HepG2 (cell line): ENCODE measurements around the gene CHP1. TPM values are rescaled to one million over a fixed set of nuclear protein-coding genes. Genes with fewer than 3 reads are reported as not detected.

Experiments
- ATAC-seq: fragments of 200-7000 bp; cut with Tn5 transposase; 3 replicates; pipeline ENCODE4 v1.9.1; 2020; ENCODE audit warnings: mild to moderate bottlenecking, moderate library complexity
- BruUV-seq: library from RNA; stranded (reverse); fragments of 400-500 nt; replicated peaks from 2 replicates; lab custom pipeline; 2021; lab: Mats Ljungman, UMichigan
- CTCF ChIA-PET: fragments of 300-600 bp; formaldehyde crosslinking; extraction: SDS; loops from one replicate; lab custom pipeline; 2021; ENCODE audit warnings: low total read pairs, inconsistent platforms, low intra/inter-chr PET ratio; lab: Yijun Ruan, JAX
- POLR2A ChIA-PET: fragments of 350-600 bp; sonication (Branson Sonifier 250); formaldehyde crosslinking; loops from one replicate; lab custom pipeline; 2020; ENCODE audit warnings: antibody characterized with exemption, inconsistent platforms; lab: Yijun Ruan, JAX
- DNase-seq: peaks from one replicate; pipeline ENCODE4 v3.0.0-alpha.2; 2015; ENCODE audit warnings: low spot score
- FAIRE-seq: peaks from 3 replicates; lab custom pipeline; 2011; peaks lifted over from hg19 to GRCh38; lab: Jason Lieb, UNC
- H2AFZ ChIP-seq: one replicate; pipeline ENCODE4 v1.6.1; 2011; ENCODE audit warnings: low read length, inconsistent platforms
- H3K27ac ChIP-seq: fragments of 300-600 bp; 3 replicates; pipeline ENCODE4 v1.8.0; 2011; ENCODE audit warnings: mixed run types, mild to moderate bottlenecking, mixed read lengths, low read length, inconsistent platforms; ENCODE audit not compliant: insufficient read depth; ENCODE audit errors: extremely low read length
- H3K27me3 ChIP-seq, 2 experiments: fragments of 200-600 bp in 1 of 2; 2 replicates in 1 of 2; 3 replicates in 1 of 2; pipeline versions ENCODE4 v1.6.0 to v1.8.0; 2011; ENCODE audit warnings: low read length in 2 of 2, mild to moderate bottlenecking in 2 of 2, moderate library complexity in 2 of 2, inconsistent platforms in 1 of 2; ENCODE audit not compliant: insufficient read depth in 2 of 2, control insufficient read depth in 1 of 2
- H3K36me3 ChIP-seq, 2 experiments: fragments of 200-600 bp in 1 of 2; replicated peaks in 1 of 2; 2 replicates in 1 of 2; 3 replicates in 1 of 2; pipeline versions ENCODE4 v1.5.1 to v1.8.0; 2011; ENCODE audit warnings: low read length in 2 of 2, inconsistent platforms in 1 of 2; ENCODE audit not compliant: insufficient read depth in 2 of 2, control insufficient read depth in 1 of 2
- H3K4me1 ChIP-seq: 2 replicates; pipeline ENCODE4 v1.5.1; 2012; ENCODE audit warnings: low read length, inconsistent platforms; ENCODE audit not compliant: insufficient read depth
- H3K4me2 ChIP-seq: 2 replicates; pipeline ENCODE4 v1.6.0; 2011; ENCODE audit warnings: low read depth, low read length, inconsistent platforms
- H3K4me3 ChIP-seq, 3 experiments: fragments of 200-600 bp in 1 of 3; sonication (generic), shearing (Covaris generic) in 1 of 3; replicated peaks in 1 of 3; 2 replicates each; pipeline ENCODE4 v1.5.1; 2011 to 2016; ENCODE audit warnings: low read length in 3 of 3, inconsistent platforms in 2 of 3, low read depth in 2 of 3, mild to moderate bottlenecking in 2 of 3, control low read depth in 1 of 3, mixed read lengths in 1 of 3; ENCODE audit not compliant: insufficient read depth in 1 of 3
- H3K79me2 ChIP-seq: one replicate; pipeline ENCODE4 v1.6.1; 2011; ENCODE audit warnings: low read length, inconsistent platforms; ENCODE audit not compliant: insufficient read depth
- H3K9ac ChIP-seq: 2 replicates; pipeline ENCODE4 v1.6.0; 2011; ENCODE audit warnings: mild to moderate bottlenecking, low read depth, low read length, inconsistent platforms; ENCODE audit not compliant: insufficient read depth
- H3K9me3 ChIP-seq: 2 replicates; pipeline ENCODE4 v1.5.1; 2012; ENCODE audit warnings: mild to moderate bottlenecking, low read length
- H4K20me1 ChIP-seq: 2 replicates; pipeline ENCODE4 v1.6.0; 2011; ENCODE audit warnings: inconsistent platforms, mild to moderate bottlenecking, low read length, moderate library complexity; ENCODE audit not compliant: insufficient read depth
- DR1 ChIP-seq: sonication (generic); formaldehyde crosslinking; IDR thresholded peaks from 2 replicates; pipeline ENCODE4 v1.8.0; 2021; ENCODE audit warnings: mild to moderate bottlenecking, missing genetic modification reagents, inconsistent platforms
- GZF1 ChIP-seq: sonication (generic); formaldehyde crosslinking; IDR thresholded peaks from 2 replicates; pipeline ENCODE4 v1.5.1; 2020; ENCODE audit warnings: mild to moderate bottlenecking, missing genetic modification reagents
- IKZF1 ChIP-seq: fragments of 450-650 bp; IDR thresholded peaks from 2 replicates; pipeline ENCODE4 v1.7.1; 2016
- KDM5A ChIP-seq: fragments of 200-600 bp; sonication (generic); IDR thresholded peaks from 2 replicates; pipeline ENCODE4 v1.7.0; 2018; ENCODE audit warnings: antibody characterized with exemption, mild to moderate bottlenecking, low read length, borderline replicate concordance
- PHB2 ChIP-seq: fragments of 450-650 bp; IDR thresholded peaks from 2 replicates; pipeline ENCODE4 v1.6.1; 2018; ENCODE audit not compliant: partially characterized antibody
- RELA ChIP-seq: sonication (generic); formaldehyde crosslinking; IDR thresholded peaks from 2 replicates; pipeline ENCODE4 v1.4.0; 2020; ENCODE audit warnings: missing genetic modification reagents
- SETDB1 ChIP-seq: sonication (generic); formaldehyde crosslinking; IDR thresholded peaks from 2 replicates; pipeline ENCODE4 v1.5.1; 2020; ENCODE audit warnings: missing genetic modification reagents, mild to moderate bottlenecking, borderline replicate concordance
- TEAD2 ChIP-seq: sonication (generic); formaldehyde crosslinking; IDR thresholded peaks from 2 replicates; pipeline ENCODE4 v1.9.0; 2021; ENCODE audit warnings: missing genetic modification reagents
- THYN1 ChIP-seq: sonication (generic); formaldehyde crosslinking; IDR thresholded peaks from 2 replicates; pipeline ENCODE4 v1.8.1; 2023; ENCODE audit warnings: low read depth, mild to moderate bottlenecking, moderate library complexity, missing genetic modification reagents, borderline replicate concordance
- TRIM22 ChIP-seq: fragments of 450-650 bp; IDR thresholded peaks from 2 replicates; pipeline ENCODE4 v1.6.1; 2017
- TRIM24 ChIP-seq: sonication (generic); formaldehyde crosslinking; IDR thresholded peaks from 2 replicates; pipeline ENCODE4 v1.8.0; 2022; ENCODE audit warnings: mild to moderate bottlenecking, missing genetic modification reagents
- YY1 ChIP-seq: IDR thresholded peaks from 2 replicates; pipeline ENCODE4 v1.6.1; 2011; ENCODE audit warnings: low read length, low read depth, moderate library complexity, mild to moderate bottlenecking; ENCODE audit not compliant: insufficient read depth, insufficient replicate concordance
- ZEB1 ChIP-seq: IDR thresholded peaks from 2 replicates; pipeline ENCODE4 v1.6.1; 2012; ENCODE audit warnings: mild to moderate bottlenecking, low read depth, inconsistent platforms; ENCODE audit not compliant: insufficient replicate concordance
- ZGPAT ChIP-seq: IDR thresholded peaks from 2 replicates; pipeline ENCODE4 v1.6.1; 2016; ENCODE audit warnings: mild to moderate bottlenecking
- ZNF17 ChIP-seq: sonication (generic); formaldehyde crosslinking; IDR thresholded peaks from 2 replicates; pipeline ENCODE4 v1.5.0; 2020; ENCODE audit warnings: mild to moderate bottlenecking, missing genetic modification reagents
- ZNF512 ChIP-seq: sonication (generic); formaldehyde crosslinking; IDR thresholded peaks from 2 replicates; pipeline ENCODE4 v1.4.0; 2020; ENCODE audit warnings: mild to moderate bottlenecking, missing genetic modification reagents
- ZNF563 ChIP-seq: sonication (generic); formaldehyde crosslinking; IDR thresholded peaks from 2 replicates; pipeline ENCODE4 v1.8.0; 2022; ENCODE audit warnings: mild to moderate bottlenecking, moderate library complexity, missing genetic modification reagents
- ZNF567 ChIP-seq: sonication (generic); formaldehyde crosslinking; IDR thresholded peaks from 2 replicates; pipeline ENCODE4 v1.8.1; 2023; ENCODE audit warnings: mild to moderate bottlenecking, missing genetic modification reagents, borderline replicate concordance
- ZNF644 ChIP-seq: IDR thresholded peaks from 2 replicates; pipeline ENCODE4 v1.6.1; 2016; ENCODE audit warnings: low read depth
- ZNF879 ChIP-seq: sonication (generic); formaldehyde crosslinking; IDR thresholded peaks from 2 replicates; pipeline ENCODE4 v1.8.1; 2023; ENCODE audit warnings: missing genetic modification reagents
- WGBS: methylation state at CpG from one replicate; pipeline ENCODE4 v1.1.6; 2017; ENCODE audit warnings: low lambda C conversion rate; 5-methylcytosine and 5-hydroxymethylcytosine counted together
- in situ Hi-C: cut with HindIII; loops from 2 replicates; pipeline ENCODE4 v1.10.0; 2017; ENCODE audit warnings: low pct_unique_long_range_greater_than_20kb; ENCODE audit not compliant: extremely low pct_ligation_motif_present
- intact Hi-C: fragments of 100-400 bp; cut with micrococcal nuclease; formaldehyde crosslinking; loops from one replicate; pipeline ENCODE4 v1.10.0; 2022; ENCODE audit not compliant: unreplicated experiment
- polyA plus RNA-seq, 8 experiments: library from polyadenylated mRNA; depleted of rRNA in 3 of 8; stranded (reverse) in 7 of 8; unstranded in 1 of 8; fragments of >200 nt; fragmentation: Illumina TruSeq in 4 of 8; extraction: Trizol in 4 of 8; gene quantifications; 2 replicates each; pipeline versions ENCODE4 v1.2.1 to v1.2.3, GENCODE V29; 2011 to 2016; ENCODE audit warnings: low read depth in 4 of 8, missing spikeins in 1 of 8, mixed read lengths in 1 of 8; ENCODE audit not compliant: insufficient read depth in 1 of 8
- total RNA-seq, 5 experiments: library from RNA; depleted of rRNA; stranded (reverse); fragments of >200 nt; fragmentation: Illumina TruSeq; extraction: Trizol; gene quantifications; 2 replicates each; pipeline ENCODE4 v1.2.3, GENCODE V29; 2016; ENCODE audit warnings: low read depth in 1 of 5

CHP1 gene
- total and polyA plus RNA-seq, 2 of the 13 experiments (the other 11 are each of a cell fraction or from before 2014, with no cell fraction given), result 49.6 to 76.4 TPM

- POLR2A ChIA-PET, result interaction anchor here (0.7 to 1.8 kb wide), 8 partner anchors 24 to 168 kb away, joined by 3 to 11 read pairs (median 6); partner anchors contain the start of genes CHP1, EXD1, INO80 and NUSAP1
- in situ Hi-C loops, result loop anchor here (5.0 kb wide), 1 partner anchor 48 kb away; the partner anchor contains the start of genes NUSAP1 and OIP5
- TF ChIP-seq DR1 (CRISPR knock-in tag), result peak; percentile 66; the same call in 1 of the 2 replicates
- no peak for TF ChIP-seq ZNF644 (CRISPR knock-in tag)
- TF ChIP-seq RELA, result no peak
- peak; percentile 76; the same call in 1 of the 2 replicates for TF ChIP-seq ZNF563
- TF ChIP-seq YY1, result peak; percentile 95
- no peak for TF ChIP-seq THYN1
- TF ChIP-seq KDM5A, result peak; percentile 64; the same call in 1 of the 2 replicates
- peak; percentile 15 for TF ChIP-seq ZEB1
- peak; percentile 90; the same call in 1 of the 2 replicates for TF ChIP-seq ZNF879
- TF ChIP-seq IKZF1, result no peak
- no peak for TF ChIP-seq TRIM24 (CRISPR knock-in tag)
- no peak for TF ChIP-seq ZNF512 (CRISPR knock-in tag)
- no peak for TF ChIP-seq TRIM22
- TF ChIP-seq ZGPAT (CRISPR knock-in tag), result peak; percentile 87
- TF ChIP-seq GZF1 (CRISPR knock-in tag), result 0 out of 2 replicates have a peak, but pooled peaks have one; percentile 20
- TF ChIP-seq TEAD2 (CRISPR knock-in tag), result no peak
- peak; percentile 36; the same call in 1 of the 2 replicates for TF ChIP-seq ZNF567
- TF ChIP-seq SETDB1, result no peak
- TF ChIP-seq ZNF17 (CRISPR knock-in tag), result no peak
- no peak for TF ChIP-seq PHB2
These were observed 52.8 kb downstream of the CHP1 start for GRCh38 chr15:41283653-41284426.

More at GRCh38 chr15:41283653-41284426, 52.8 kb downstream of the CHP1 start:
- Histone ChIP-seq H3K9me3 (no peaks in the 10 kb centered on the region), H3K4me3 (peak overlapping the region; percentile 82 to 93 (median 91)), H3K79me2 (peaks cover 47% of the 10 kb centered on the region), H3K27me3 (no peaks in the 10 kb centered on the region; a peak in 1 of 5 replicates), H3K9ac (peak overlapping the region; percentile 98), H3K4me1 (peaks cover 76% of the 10 kb centered on the region), H3K27ac (peak overlapping the region; percentile 86), H3K4me2 (peak overlapping the region; percentile 72), H2AFZ (no peak overlapping the region), H3K36me3 (peaks cover 0 to 33% of the 10 kb centered on the region in 2 experiments; a peak in 3 of 5 replicates), H4K20me1 (peaks cover 8% of the 10 kb centered on the region)
- CTCF ChIA-PET, result no interaction called here
- WGBS, result 2% methylated on average over 30 of the region's 61 CpGs
- ATAC-seq (peak; percentile 96), FAIRE-seq (peak; percentile 90), DNase-seq (peak; percentile 97)
- intact Hi-C loops, result loop anchor here (5.0 kb wide), 2 partner anchors 52 to 208 kb away; partner anchors contain the start of genes CHP1, EXD1 and ITPKA
- BruUV-seq, result TSS peak; percentile 47
